ENCODE results near the gene DCDC2B.

GRCh38 chr1:32192220-32192948 lies 16.5 kb upstream of the DCDC2B start:
- TF ChIP-seq POLR2A (IDR thresholded peaks at IDR 0.05; ENCODE audit: low read depth, low read length), result no peak; the same call in 1 of the 2 replicates
- no peak for TF ChIP-seq POLR2AphosphoS5 (IDR thresholded peaks at IDR 0.05; ENCODE audit: low read depth, low read length)
- TF ChIP-seq TAF1 (IDR thresholded peaks at IDR 0.05; ENCODE audit: borderline replicate concordance, low read depth, low read length), result no peak

Measured in GM12892 (cell line).